Thymus (tissue), 2 donors: ENCODE data around the gene P4HA3. TPM values are rescaled to one million over a fixed set of nuclear protein-coding genes. Genes with fewer than 3 reads are reported as not detected.

Experiments
- polyA plus RNA-seq: library from polyadenylated mRNA; stranded (reverse); fragments of 200-250 nt; gene quantifications from one replicate; pipeline ENCODE4 v1.2.3, GENCODE V29; 2013
- total RNA-seq: library from RNA; stranded (reverse); fragments of 120-200 nt; gene quantifications from one replicate; pipeline ENCODE4 v1.2.4, GENCODE V29; 2013
- donor health status: healthy.

Gene P4HA3
- total and polyA plus RNA-seq, 2 donors, result 0.09 to 0.18 TPM

Other genes starting within 250 kb of the P4HA3 start
- gene C2CD3, start 140.6 kb downstream of the P4HA3 start, total RNA-seq, result 13.6 TPM
- gene C2CD3, start 140.6 kb downstream of the P4HA3 start, polyA plus RNA-seq, result 12.2 TPM
- gene PPME1, start 140.4 kb downstream of the P4HA3 start, total RNA-seq, result 19.7 TPM
- 19.8 TPM for gene PPME1, start 140.4 kb downstream of the P4HA3 start, polyA plus RNA-seq
- 8.0 TPM for gene PGM2L1, start 86.8 kb upstream of the P4HA3 start, total RNA-seq
- 7.0 TPM for gene PGM2L1, start 86.8 kb upstream of the P4HA3 start, polyA plus RNA-seq
- 2.9 TPM for gene KCNE3, start 155.9 kb upstream of the P4HA3 start, total RNA-seq
- 2.1 TPM for gene KCNE3, start 155.9 kb upstream of the P4HA3 start, polyA plus RNA-seq
- gene LIPT2, start 182.1 kb upstream of the P4HA3 start, total RNA-seq, result 6.1 TPM
- gene LIPT2, start 182.1 kb upstream of the P4HA3 start, polyA plus RNA-seq, result 2.3 TPM